HCT116 (cell line): ENCODE measurements around the gene AMN. TPM values are rescaled to one million over a fixed set of nuclear protein-coding genes. Genes with fewer than 3 reads are reported as not detected.

Experiments
- ATAC-seq: fragments of 200-7000 bp; cut with Tn5 transposase; 2 replicates; pipeline ENCODE4 v1.9.1; 2020; ENCODE audit warnings: mild to moderate bottlenecking, moderate library complexity
- BruUV-seq: library from RNA; stranded (reverse); fragments of 400-500 nt; replicated peaks from 2 replicates; lab custom pipeline; 2021; lab: Mats Ljungman, UMichigan
- CTCF ChIA-PET: fragments of 300-600 bp; sonication (Branson Sonifier 250); formaldehyde crosslinking; loops from one replicate; lab custom pipeline; 2021; ENCODE audit warnings: antibody characterized with exemption; lab: Charles Lee
- POLR2A ChIA-PET: fragments of 300-600, 350-600 bp; sonication (Branson Sonifier 250); formaldehyde crosslinking; loops from one replicate; lab custom pipeline; 2021; ENCODE audit warnings: antibody characterized with exemption; lab: Charles Lee
- RAD21 ChIA-PET, 2 experiments: fragments of 300-600 bp; sonication (Branson Sonifier 250); formaldehyde crosslinking; loops; one replicate each; lab custom pipeline; 2023; ENCODE audit warnings: low total read pairs in 2 of 2; ENCODE audit not compliant: uncharacterized antibody in 2 of 2, unreplicated experiment in 2 of 2, low non-redundant PET in 1 of 2; lab: Charles Lee
- DNase-seq: peaks from one replicate; pipeline ENCODE4 v3.0.0-alpha.2; 2010; ENCODE audit warnings: low read depth, low spot score
- H2AFZ ChIP-seq: fragments of 200-600 bp; shearing (Covaris generic), sonication (generic); 2 replicates; pipeline ENCODE4 v1.6.1; 2017; ENCODE audit warnings: low read depth, mixed run types, mixed read lengths, antibody characterized with exemption, low read length; ENCODE audit not compliant: poor library complexity, severe bottlenecking
- H3K27ac ChIP-seq: 2 replicates; pipeline ENCODE4 v1.5.1; 2012; ENCODE audit warnings: low read depth, low read length
- H3K27me3 ChIP-seq: fragments of 200-600 bp; sonication (generic); 2 replicates; pipeline ENCODE4 v1.6.1; 2016; ENCODE audit warnings: mixed run types, low read length, mixed read lengths; ENCODE audit not compliant: insufficient read depth
- H3K36me3 ChIP-seq, 2 experiments: fragments of 200-500 bp in 1 of 2; fragments of 200-600 bp in 1 of 2; sonication (Bioruptor generic) in 1 of 2; sonication (generic) in 1 of 2; 2 replicates each; pipeline versions ENCODE4 v1.5.1 to v1.6.1; 2014 to 2016; ENCODE audit warnings: low read length in 2 of 2, inconsistent platforms in 1 of 2, mixed read lengths in 1 of 2, mixed run types in 1 of 2; ENCODE audit not compliant: insufficient read depth in 2 of 2, control insufficient read depth in 1 of 2
- H3K4me1 ChIP-seq, 2 experiments: fragments of 200-600 bp in 1 of 2; sonication (generic) in 1 of 2; 2 replicates each; pipeline versions ENCODE4 v1.5.1 to v1.6.1; 2012 to 2017; ENCODE audit warnings: low read length in 2 of 2, inconsistent platforms in 1 of 2, mild to moderate bottlenecking in 1 of 2, mixed read lengths in 1 of 2, mixed run types in 1 of 2, moderate library complexity in 1 of 2; ENCODE audit not compliant: insufficient read depth in 2 of 2, control insufficient read depth in 1 of 2
- H3K4me2 ChIP-seq: fragments of 200-600 bp; sonication (generic); 2 replicates; pipeline ENCODE4 v1.6.1; 2017; ENCODE audit warnings: mixed run types, low read length, mixed read lengths
- H3K4me3 ChIP-seq, 2 experiments: fragments of 200-600 bp in 1 of 2; sonication (generic) in 1 of 2; replicated peaks in 1 of 2; 2 replicates each; pipeline ENCODE4 v1.5.1; 2011 to 2016; ENCODE audit warnings: low read length in 2 of 2, control low read depth in 1 of 2, low read depth in 1 of 2, mild to moderate bottlenecking in 1 of 2, mixed read lengths in 1 of 2, mixed run types in 1 of 2
- H3K79me2 ChIP-seq: fragments of 200-600 bp; sonication (generic); 2 replicates; pipeline ENCODE4 v1.6.1; 2017; ENCODE audit warnings: mild to moderate bottlenecking, mixed run types, low read length, moderate library complexity, mixed read lengths; ENCODE audit not compliant: insufficient read depth
- H3K9ac ChIP-seq: fragments of 200-600 bp; sonication (generic); 2 replicates; pipeline ENCODE4 v1.6.1; 2016; ENCODE audit warnings: low read length, mixed read lengths
- H3K9me2 ChIP-seq: fragments of 200-600 bp; sonication (generic), shearing (Covaris generic); 2 replicates; pipeline ENCODE4 v1.6.1; 2017; ENCODE audit warnings: mixed run types, mild to moderate bottlenecking, moderate library complexity; ENCODE audit not compliant: insufficient read depth
- H3K9me3 ChIP-seq, 2 experiments: fragments of 200-500 bp in 1 of 2; fragments of 200-600 bp in 1 of 2; sonication (Bioruptor generic) in 1 of 2; sonication (generic) in 1 of 2; 2 replicates each; pipeline ENCODE4 v1.6.1; 2014 to 2017; ENCODE audit warnings: low read length in 2 of 2, mixed read lengths in 2 of 2, inconsistent platforms in 1 of 2, low read depth in 1 of 2, mild to moderate bottlenecking in 1 of 2, mixed run types in 1 of 2, moderate library complexity in 1 of 2; ENCODE audit not compliant: control insufficient read depth in 1 of 2, insufficient read depth in 1 of 2
- H4K20me1 ChIP-seq: fragments of 200-600 bp; sonication (generic), shearing (Covaris generic); 2 replicates; pipeline ENCODE4 v1.6.1; 2017; ENCODE audit warnings: mixed run types, mild to moderate bottlenecking, moderate library complexity; ENCODE audit not compliant: insufficient read depth
- EZH2 ChIP-seq: fragments of 200-600 bp; sonication (generic); IDR thresholded peaks from 2 replicates; pipeline ENCODE4 v1.6.1; 2017; ENCODE audit warnings: antibody characterized with exemption, mixed run types
- FOSL1 ChIP-seq: IDR thresholded peaks from 2 replicates; pipeline ENCODE4 v1.6.1; 2012; ENCODE audit warnings: low read depth
- POLR2AphosphoS5 ChIP-seq: IDR thresholded peaks from 2 replicates; pipeline ENCODE4 v1.6.1; 2011; ENCODE audit warnings: mild to moderate bottlenecking, low read depth, low read length, moderate library complexity
- ZFX ChIP-seq: fragments of 450-650 bp; IDR thresholded peaks from 2 replicates; pipeline ENCODE4 v1.6.1; 2017
- ZNF274 ChIP-seq: fragments of 200-500 bp; sonication (Bioruptor generic); IDR thresholded peaks from 2 replicates; pipeline ENCODE4 v1.6.1; 2014; ENCODE audit warnings: mild to moderate bottlenecking, low read depth, low read length, inconsistent platforms
- intact Hi-C: fragments of 100-400 bp; cut with micrococcal nuclease; formaldehyde crosslinking; loops from 2 replicates; pipeline ENCODE4 v1.10.0; 2022
- total RNA-seq: library from RNA; stranded (reverse); gene quantifications from one replicate; pipeline ENCODE4 v1.2.1, GENCODE V29; 2021; ENCODE audit not compliant: unreplicated experiment
- TF ChIP-seq, protein P1 (sequence below): IDR thresholded peaks from 2 replicates; pipeline ENCODE4 v1.6.1; 2012; ENCODE audit warnings: low read depth
- TF ChIP-seq, protein P2 (sequence below): IDR thresholded peaks from 2 replicates; pipeline ENCODE4 v1.6.1; 2012
- TF ChIP-seq, protein P3 (sequence below), 3 experiments: fragments of 200-600 bp in 1 of 3; sonication (generic) in 1 of 3; IDR thresholded peaks in 2 of 3; conservative IDR thresholded peaks in 1 of 3; 2 replicates each; pipeline ENCODE4 v1.5.1; 2012 to 2017; ENCODE audit warnings: low read depth in 2 of 3, low read length in 2 of 3, antibody characterized with exemption in 1 of 3, borderline replicate concordance in 1 of 3, control low read depth in 1 of 3, mild to moderate bottlenecking in 1 of 3, mixed read lengths in 1 of 3, mixed run types in 1 of 3, moderate library complexity in 1 of 3; ENCODE audit not compliant: insufficient read depth in 1 of 3

AMN gene
- total RNA-seq, 1 experiment from 2014 or later: 5.7 TPM

DNA sequence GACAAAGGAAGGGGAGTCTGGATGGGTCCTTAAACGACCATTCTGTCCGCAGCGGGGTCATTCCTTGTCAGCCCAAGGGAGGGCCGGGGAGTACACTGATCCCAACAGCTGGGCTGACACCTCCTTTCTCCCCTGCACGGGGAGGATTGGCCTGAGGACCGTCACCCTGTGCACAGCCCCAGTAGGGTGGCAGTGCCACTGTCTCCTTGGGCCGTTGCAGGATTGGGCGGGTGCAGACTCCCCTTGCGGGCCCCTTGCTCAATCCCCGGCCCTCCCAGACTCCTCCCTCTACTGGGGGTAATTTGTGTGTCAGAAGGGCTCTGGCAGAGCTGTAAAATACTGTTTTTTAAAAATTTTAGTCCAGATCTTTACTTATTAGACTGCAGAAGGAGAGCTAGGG, 12.6 kb upstream of the AMN start:
- intact Hi-C loops: loop anchor here (10.0 kb wide), 1 partner anchor 315 kb away; the partner anchor contains the start of gene RCOR1
- no peak for TF ChIP-seq ZFX
- no peak for TF ChIP-seq FOSL1
- TF ChIP-seq, protein P1, sequence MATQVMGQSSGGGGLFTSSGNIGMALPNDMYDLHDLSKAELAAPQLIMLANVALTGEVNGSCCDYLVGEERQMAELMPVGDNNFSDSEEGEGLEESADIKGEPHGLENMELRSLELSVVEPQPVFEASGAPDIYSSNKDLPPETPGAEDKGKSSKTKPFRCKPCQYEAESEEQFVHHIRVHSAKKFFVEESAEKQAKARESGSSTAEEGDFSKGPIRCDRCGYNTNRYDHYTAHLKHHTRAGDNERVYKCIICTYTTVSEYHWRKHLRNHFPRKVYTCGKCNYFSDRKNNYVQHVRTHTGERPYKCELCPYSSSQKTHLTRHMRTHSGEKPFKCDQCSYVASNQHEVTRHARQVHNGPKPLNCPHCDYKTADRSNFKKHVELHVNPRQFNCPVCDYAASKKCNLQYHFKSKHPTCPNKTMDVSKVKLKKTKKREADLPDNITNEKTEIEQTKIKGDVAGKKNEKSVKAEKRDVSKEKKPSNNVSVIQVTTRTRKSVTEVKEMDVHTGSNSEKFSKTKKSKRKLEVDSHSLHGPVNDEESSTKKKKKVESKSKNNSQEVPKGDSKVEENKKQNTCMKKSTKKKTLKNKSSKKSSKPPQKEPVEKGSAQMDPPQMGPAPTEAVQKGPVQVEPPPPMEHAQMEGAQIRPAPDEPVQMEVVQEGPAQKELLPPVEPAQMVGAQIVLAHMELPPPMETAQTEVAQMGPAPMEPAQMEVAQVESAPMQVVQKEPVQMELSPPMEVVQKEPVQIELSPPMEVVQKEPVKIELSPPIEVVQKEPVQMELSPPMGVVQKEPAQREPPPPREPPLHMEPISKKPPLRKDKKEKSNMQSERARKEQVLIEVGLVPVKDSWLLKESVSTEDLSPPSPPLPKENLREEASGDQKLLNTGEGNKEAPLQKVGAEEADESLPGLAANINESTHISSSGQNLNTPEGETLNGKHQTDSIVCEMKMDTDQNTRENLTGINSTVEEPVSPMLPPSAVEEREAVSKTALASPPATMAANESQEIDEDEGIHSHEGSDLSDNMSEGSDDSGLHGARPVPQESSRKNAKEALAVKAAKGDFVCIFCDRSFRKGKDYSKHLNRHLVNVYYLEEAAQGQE: no peak
- TF ChIP-seq, protein P2, sequence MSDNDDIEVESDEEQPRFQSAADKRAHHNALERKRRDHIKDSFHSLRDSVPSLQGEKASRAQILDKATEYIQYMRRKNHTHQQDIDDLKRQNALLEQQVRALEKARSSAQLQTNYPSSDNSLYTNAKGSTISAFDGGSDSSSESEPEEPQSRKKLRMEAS: no peak
- TF ChIP-seq ZNF274: no peak
- TF ChIP-seq, protein P3, sequence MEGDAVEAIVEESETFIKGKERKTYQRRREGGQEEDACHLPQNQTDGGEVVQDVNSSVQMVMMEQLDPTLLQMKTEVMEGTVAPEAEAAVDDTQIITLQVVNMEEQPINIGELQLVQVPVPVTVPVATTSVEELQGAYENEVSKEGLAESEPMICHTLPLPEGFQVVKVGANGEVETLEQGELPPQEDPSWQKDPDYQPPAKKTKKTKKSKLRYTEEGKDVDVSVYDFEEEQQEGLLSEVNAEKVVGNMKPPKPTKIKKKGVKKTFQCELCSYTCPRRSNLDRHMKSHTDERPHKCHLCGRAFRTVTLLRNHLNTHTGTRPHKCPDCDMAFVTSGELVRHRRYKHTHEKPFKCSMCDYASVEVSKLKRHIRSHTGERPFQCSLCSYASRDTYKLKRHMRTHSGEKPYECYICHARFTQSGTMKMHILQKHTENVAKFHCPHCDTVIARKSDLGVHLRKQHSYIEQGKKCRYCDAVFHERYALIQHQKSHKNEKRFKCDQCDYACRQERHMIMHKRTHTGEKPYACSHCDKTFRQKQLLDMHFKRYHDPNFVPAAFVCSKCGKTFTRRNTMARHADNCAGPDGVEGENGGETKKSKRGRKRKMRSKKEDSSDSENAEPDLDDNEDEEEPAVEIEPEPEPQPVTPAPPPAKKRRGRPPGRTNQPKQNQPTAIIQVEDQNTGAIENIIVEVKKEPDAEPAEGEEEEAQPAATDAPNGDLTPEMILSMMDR (IDR thresholded peaks at IDR 0.05 in 2 of 3, conservative IDR thresholded peaks at IDR 0.05 in 1 of 3; ENCODE audit: borderline replicate concordance in 1 of 3, insufficient read depth in 1 of 3, low read depth in 2 of 3, low read length in 2 of 3): no peak
- TF ChIP-seq POLR2AphosphoS5: no peak
- TF ChIP-seq EZH2: no peak
- ATAC-seq: peak; percentile 21; the same call in 1 of the 2 replicates
- Histone ChIP-seq H4K20me1 (no peaks in the 10 kb centered on the region), H3K9ac (no peak overlapping the region), H3K27me3 (no peaks in the 10 kb centered on the region), H3K79me2 (no peaks in the 10 kb centered on the region), H3K4me2 (no peak overlapping the region), H3K4me3 (no peak overlapping the region), H3K36me3 (peaks cover 0 to 6% of the 10 kb centered on the region in 2 experiments; a peak in 1 of 4 replicates), H3K9me3 (no peaks in the 10 kb centered on the region), H3K9me2 (no peaks in the 10 kb centered on the region), H3K4me1 (no peaks in the 10 kb centered on the region), H3K27ac (no peak overlapping the region), H2AFZ (no peak overlapping the region)
- ChIA-PET POLR2A (no interaction called here), RAD21 (no interaction called here), CTCF (no interaction called here)
- DNase-seq: no peak
- BruUV-seq: no TSS peak
